Occipital lobe (tissue), 2 donors: ENCODE results near the gene DNAH1. TPM values are rescaled to one million over a fixed set of nuclear protein-coding genes. Genes with fewer than 3 reads are reported as not detected.
"Not testable (repeated sequence)": the region's sequence is repeated elsewhere in the genome, so short reads cannot be mapped to it uniquely, and the experiment has no call there.

Experiments used
- DNase-seq: peaks from one replicate; lab custom pipeline; 2025; lab: John Stamatoyannopoulos, UW
- total RNA-seq: library from RNA; depleted of rRNA; stranded (reverse); fragments of >200 nt; gene quantifications from one replicate; pipeline ENCODE4 v1.2.3, GENCODE V29; 2014

DNAH1 gene
- 1.6 TPM for total RNA-seq

DNA sequence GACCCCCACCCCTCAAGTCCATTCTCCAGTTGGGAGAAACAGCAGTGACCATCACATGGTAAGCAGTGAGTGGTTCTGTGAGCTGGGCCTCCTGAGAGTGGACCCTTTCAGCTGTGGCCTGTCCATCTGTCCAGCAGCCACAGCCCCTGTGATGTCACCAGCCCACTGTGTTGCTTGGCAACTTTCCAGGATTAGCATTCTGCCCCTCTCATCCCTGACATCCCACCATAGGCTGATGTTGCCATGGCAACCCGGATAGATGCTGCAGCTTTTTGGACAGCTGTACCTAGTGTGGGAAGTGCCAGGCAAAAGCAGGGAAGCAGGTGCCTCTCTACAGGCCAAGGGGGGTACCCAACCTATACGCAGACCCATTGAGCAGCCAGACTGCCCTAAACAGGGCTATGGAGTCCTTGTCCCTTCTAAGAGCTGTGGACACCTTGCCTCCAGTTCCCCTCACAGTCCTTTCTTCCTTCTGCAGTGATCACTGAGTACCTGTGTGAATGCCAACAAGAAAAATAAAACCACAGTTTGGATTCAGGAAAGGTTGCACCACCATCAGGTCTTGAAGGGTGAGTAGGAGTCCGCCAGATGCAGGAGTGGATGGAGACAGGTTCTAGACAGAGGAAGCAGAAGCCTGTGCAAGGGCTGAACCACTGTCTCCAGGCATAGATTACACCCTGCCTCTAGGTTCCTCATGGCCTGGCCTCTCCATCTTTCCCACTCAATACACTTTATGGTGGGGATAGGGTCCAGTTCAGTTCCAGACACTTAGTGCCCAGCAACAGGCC, at the start of gene DNAH1:
Gene DNAH1 (plus strand): TSS at position 343 of the 788 bp plus-strand sequence. CDS start 6,124 bp downstream, outside the sequence.
- no peak for DNase-seq

DNA sequence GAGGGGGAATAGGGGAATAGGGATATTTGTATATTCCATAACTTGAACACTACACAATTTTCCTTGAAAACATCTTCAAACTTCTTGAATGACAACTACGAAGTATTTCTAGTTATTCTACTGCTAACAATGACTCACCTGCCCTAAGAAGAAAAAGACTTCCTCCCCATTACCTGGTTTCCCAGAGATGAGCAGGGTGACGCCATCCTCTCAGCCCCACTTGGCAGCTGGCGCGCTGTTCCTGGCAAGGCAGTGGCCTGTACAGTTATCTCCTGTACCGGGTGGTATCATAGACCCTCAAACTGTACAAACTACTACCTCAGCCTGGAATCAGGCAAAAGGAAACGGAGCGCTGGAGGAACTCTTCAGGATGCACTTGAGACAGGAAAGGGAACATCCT, 48.1 kb upstream of the DNAH1 start:
- no peak for DNase-seq

DNA sequence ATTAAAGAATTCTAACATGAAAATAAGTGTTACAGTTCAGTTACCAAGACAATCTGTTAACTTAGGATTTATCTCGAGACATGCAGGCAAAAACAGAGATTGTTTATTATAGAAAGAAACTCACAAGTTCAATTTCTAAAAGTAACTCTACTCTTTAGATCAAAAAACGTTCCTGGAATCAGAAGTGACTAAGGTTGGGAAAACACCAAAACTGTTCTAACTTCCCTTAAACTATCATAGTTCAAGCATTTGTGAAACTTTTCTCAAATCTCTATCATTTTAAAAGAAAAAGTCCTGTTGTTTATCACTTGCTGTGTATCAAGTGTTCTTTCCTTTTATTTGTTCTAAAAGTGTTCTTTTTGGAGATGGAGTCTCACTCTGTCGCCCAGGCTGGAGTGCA, 46.3 kb upstream of the DNAH1 start:
- no peak for DNase-seq

DNA sequence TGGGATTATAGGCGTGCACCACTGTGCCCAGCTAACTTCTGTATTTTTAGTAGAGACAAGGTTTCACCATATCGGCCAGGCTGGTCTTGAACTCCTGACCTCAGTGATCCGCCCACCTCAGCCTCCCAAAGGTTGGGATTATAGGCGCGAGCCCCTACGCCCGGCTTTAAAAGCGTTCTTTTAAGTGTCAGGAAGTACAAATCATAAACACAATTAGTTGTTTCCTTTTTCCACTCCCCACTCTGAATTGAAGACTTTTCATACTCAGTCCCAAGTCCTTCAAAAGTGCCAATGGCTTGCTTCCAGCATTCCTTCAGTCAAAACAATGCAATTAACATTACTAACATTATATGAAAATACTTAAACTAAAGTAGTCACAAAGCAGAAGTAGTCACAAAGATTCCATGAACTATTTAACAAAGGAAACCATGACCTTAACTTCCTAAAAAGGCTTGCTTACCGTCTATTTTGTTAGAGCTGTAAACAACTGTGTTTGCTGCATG, 45.8 kb upstream of the DNAH1 start:
- no peak for DNase-seq

DNA sequence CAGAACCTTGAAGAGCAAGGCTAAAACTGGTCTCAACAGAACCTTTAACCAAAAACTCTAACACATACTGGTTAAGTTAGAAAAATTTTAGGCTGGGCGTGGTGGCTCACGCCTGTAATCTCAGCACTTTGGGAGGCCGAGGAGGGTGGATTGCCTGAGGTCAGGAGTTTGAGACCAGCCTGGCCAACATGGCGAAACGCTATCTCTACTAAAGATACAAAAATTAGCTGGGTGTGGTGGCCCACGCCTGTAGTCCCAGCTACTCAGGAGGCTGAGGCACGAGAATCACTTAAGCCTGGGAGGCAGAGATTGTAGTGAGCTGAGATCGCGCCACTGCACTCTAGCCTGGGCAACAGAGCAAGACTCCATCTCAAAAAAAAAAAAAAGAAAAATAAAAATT, 43.9 kb upstream of the DNAH1 start:
- not testable (repeated sequence) for DNase-seq

DNA sequence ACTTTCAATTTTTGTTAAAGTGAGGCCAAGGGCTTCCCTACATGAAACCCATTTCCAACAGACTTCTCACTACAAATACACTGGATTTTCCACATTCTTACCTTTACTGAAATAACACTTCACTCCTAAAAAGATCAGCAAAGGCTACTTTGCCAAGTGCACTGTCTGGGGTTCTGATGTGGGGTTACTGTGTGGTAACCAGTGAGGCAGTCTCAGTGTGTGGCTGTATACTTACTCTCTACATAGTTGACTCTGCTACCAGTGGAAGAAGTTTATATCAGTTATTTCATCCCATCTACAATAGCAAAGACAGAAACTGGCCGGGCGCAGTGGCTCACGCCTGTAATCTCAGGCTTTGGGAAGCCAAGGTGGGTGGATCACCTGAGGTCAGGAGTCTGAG, 43.3 kb upstream of the DNAH1 start:
- DNase-seq, result no peak

DNA sequence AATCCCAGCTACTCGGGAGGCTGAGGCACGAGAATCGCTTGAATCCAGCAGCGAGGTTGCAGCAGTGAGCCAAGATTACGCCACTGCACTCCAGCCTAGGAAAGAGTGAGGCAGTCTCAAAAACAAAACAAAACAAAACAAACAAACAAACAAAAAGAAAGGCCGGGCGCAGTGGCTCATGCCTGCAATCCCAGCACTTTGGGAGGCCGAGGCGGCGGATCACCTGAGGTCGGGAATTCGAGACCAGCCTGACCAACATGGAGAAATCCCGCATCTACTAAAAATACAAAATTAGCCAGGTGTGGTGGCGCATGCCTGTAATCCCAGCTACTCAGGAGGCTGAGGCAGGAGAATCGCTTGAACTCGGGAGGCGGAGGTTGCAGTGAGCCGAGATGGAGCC, 41.3 kb upstream of the DNAH1 start:
- DNase-seq, result not testable (repeated sequence)

DNA sequence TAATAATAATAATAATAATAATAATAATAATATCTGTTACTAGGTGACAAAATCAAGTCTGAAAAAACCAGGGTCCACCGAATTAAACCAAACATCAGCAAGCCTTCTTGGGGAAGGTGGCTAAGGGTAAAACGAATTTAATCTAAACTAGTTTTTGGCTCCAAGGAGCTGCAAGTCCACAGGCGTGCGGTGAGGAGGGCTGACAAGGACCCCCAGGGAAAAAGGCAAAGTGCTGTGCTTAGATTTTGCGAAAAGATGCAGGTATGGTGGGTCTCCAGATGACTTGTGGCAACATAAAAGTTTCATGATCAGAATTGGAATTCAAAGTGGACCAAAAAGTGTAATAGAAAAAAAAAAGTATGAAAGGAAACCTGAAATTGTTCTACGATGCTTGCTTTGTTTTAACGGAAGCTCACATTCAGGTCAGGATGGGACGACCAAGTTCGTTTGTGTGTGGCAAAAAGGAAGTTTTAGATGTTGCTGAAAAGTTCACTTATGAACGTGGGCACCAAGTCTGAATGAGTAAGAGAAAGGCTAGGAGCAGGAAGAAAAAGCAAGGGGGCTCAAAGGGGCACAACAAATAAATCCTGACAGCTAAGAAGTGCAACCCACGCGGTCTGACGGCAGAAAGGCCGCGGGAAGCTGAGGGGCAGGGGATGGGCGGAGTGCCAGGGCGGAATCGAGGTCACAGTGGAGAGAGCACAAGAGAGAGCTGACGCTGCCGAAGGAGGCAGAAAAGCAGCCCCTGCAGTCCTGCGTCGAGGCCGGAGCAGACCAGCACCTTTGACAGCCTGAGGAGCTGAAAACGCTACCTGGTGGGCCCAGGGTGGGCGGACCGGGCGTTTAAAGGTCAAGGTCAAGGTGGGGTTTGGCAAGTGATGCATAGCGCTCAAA, 38.8 kb upstream of the DNAH1 start:
- DNase-seq, result peak; percentile 33

DNA sequence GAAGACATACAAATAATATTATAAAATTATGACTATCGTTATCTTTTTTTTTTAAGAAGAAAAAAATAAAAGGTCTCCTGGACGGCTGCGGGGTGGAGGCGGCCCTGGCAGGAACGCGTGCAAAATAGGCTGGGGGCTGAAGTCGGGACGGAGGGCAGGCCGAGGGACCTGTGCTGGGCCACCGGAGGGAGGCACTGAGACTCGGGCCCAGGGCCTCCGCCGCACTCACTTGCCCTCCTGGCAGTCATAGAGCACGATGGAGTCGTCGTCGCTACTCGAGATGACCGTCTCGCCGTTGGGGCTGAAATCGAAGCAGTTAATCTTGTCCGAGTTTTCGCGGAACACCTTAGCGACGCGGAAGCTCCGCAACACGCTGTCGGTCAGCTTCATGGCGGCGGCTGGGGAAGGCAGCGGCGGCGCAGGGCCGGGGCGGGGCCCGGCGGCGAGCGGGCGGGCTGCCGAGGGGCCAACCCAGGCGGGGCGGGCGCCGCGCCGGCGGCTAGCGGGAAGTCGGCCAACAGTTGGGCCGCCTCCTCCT, 38.1 kb upstream of the DNAH1 start:
- DNase-seq, result peak; percentile 55

DNA sequence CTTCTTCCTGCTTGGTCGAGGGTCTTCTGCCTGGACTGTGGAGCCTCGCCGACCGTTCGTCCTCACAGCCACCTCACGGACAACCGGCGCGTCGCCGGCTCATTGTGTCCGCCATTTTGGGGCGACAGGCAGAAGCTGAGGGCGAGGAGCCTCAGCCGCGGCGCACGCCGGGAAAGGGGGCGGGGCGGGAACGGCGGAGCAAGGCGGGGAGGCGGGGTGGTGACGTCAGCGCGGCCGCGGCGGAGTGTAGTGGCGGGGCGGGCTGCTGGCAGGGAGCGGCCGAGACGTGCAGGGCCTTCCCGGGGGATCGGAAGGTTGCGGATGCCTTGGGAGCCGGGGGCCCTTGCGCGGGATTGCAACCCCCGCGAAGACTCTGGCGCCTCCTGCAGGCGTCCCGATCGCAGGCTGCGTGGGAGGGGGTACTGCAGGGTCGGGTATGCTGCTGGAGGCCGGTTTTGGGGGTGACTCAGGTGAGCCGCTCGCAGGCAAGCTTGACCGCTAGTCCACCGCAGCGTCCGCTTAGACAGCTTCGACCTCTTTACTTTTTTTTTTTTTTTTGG, 37.5 kb upstream of the DNAH1 start, which contains the start of gene WDR82:
Gene WDR82 (minus strand): TSS at position 140 of the 560 bp plus-strand sequence. CDS start 288 bp downstream, outside the sequence.
- DNase-seq, result peak; percentile 91

DNA sequence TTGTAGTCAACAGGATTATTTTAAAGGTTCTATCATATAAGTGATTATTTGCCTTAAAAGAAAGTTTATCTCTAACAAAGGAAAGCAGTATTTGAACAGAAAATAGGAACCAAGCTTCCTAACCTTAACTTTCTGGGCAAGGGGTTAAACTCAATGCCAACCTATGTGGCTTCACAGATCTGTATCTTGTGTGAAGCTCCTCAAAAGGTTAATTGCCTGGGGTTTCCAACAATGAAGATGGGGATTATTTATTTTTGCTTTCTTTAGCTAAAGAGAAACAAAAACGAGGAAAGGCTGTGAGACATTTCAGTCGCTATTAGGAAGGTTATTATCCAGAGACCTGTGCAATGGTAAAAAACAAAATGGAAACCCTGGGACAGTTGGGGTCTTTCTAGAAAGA, 36.5 kb upstream of the DNAH1 start:
- no peak for DNase-seq

DNA sequence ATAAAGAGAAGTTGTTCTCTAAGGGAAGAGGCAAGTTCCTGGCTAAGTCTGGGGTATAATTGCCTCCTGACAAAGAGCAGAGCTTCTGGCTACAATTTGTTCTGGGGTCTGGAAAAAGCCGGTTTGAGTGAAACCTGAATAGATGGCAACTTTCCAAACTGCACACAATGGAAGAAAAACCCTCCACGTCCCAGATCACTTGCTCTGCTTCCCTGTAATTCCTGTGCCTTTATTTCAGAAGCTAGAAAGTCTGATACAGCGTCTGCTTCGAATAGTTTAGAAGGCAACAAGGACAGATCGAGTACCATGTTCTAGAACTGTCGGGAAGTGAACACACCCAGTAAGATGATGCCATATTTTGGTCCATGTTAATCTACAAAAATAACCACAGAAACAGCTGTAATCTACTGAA, 36.1 kb upstream of the DNAH1 start:
- no peak for DNase-seq

DNA sequence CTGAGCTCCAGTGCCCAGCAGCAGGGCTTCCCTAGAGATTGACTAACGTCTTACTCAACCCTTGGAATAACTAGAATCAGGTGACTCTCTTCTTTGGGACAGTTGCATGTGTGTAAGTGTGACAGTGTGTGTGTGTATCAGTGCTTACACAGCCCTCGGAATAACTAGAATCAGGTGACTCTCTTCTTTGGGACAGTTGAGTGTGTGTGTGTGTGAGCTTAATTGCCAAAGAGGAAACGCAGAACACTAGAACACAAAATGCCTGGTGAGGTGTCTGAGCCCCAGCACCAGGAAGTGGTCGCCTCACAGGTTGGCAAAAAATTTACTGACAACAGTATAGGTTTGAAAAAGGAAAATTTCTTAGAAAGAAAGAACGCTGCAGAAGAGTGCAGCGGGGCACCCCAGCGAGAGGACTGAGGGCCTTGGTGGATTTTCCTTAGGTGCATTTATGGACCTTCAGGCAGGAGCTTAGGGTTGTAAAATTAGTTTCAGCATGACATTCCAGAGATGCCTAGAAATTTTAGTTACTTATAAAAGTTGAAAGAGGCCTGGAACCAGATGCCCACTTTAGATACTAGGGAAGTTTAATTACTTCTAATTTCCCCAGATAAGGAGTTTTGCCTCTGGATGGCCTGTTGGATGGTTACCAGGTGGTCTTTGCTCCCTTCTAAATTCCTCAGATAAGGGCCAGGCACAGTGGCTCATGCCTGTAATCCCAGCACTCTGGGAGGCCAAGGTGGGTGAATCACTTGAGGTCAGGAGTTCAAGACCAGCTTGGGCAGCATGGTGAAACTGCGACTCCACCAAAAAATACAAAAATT, 33.9 kb upstream of the DNAH1 start:
- no peak for DNase-seq

DNA sequence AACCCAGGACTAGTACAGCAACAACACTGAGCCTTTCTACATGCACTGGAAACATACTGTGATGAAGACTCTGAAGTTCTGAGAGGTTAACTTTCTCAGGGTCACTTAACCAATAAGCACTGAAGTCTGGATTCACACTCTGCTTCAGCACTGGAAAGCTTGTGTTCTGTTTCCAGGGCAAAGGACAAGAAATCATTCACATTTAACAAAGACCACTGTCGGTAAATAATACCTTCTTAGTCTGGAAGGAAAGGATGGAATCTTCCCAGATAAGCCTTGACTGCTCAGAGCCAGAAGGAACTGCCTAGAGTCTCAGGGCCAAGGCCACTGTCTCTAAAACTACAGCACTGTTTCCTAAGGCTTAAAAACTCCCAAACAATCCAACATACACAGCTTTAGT, 32.8 kb upstream of the DNAH1 start:
- DNase-seq, result no peak

DNA sequence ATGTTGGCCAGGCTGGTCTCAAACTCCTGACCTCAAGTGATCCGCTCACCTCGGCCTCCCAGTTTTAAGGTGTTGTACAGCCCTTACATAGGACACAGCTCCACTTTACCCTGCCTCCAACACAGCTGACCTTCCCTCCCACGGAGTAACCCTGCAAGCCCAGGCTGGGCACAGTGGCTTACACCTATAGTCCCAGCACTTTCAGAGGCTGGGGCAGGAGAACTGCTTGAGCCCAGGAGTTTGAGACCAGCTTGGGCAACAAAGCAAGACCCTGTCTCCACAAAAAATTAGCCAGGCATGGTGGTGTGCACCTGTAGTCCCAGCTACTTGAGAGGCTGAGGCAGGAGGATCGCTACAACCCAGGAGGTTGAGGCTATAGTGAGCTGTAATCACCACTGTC, 32.1 kb upstream of the DNAH1 start:
- not testable (repeated sequence) for DNase-seq

DNA sequence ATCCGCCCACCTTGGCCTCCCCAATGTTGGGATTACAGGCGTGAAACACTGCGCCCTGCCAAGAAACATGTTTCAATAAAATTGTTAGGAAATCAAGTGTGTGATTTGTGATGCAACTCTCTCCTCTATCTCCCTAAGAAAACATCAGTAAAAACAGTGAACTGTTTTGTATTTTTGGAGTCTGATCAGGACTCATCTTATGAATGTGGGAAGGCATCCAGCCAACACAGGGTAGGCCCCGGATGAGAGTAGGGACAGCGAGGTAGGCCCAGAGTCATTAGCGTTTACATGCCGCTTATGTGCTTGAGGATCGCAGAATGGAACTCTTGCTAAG, 29.4 kb upstream of the DNAH1 start:
- DNase-seq, result no peak

DNA sequence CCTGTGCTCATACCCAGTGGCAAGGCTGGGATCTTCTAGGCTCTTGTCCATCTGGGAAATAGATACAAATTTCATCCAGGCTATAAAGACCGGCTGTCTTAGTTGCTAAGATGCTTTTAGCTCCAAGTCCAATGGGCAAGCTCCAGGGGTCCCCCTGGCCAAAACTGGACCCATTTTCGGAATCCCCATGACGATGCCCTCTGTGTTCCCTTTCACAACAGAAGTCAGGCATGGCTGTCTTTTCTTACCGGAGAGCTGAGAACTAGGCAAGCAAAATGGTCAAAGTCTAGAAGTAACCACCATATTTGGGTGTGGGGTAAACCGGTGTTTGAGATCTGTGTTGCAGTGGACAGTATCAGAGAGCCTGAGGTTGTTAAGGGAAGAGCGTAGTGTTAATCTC, 27.4 kb upstream of the DNAH1 start:
- DNase-seq, result no peak

DNA sequence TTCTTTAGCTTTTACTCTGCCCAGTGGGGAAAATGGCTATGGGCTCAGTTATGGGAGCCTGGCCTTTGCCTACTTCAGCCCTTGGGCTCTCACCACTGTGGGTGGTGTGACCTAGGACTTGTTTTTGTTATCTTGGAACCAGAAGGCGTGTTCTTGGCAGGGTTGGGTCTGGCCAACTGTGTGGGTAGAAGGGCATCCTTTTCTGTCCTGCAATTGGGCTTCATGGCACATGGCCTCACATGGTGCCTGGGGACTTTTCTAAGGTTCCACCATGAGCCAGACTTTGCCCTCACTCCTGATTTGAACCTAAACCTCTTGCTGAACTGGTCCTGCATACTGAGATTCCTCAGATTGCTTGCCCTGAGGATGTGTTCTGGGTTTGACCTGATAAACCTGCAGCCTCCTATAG, 26.8 kb upstream of the DNAH1 start:
- DNase-seq, result no peak

DNA sequence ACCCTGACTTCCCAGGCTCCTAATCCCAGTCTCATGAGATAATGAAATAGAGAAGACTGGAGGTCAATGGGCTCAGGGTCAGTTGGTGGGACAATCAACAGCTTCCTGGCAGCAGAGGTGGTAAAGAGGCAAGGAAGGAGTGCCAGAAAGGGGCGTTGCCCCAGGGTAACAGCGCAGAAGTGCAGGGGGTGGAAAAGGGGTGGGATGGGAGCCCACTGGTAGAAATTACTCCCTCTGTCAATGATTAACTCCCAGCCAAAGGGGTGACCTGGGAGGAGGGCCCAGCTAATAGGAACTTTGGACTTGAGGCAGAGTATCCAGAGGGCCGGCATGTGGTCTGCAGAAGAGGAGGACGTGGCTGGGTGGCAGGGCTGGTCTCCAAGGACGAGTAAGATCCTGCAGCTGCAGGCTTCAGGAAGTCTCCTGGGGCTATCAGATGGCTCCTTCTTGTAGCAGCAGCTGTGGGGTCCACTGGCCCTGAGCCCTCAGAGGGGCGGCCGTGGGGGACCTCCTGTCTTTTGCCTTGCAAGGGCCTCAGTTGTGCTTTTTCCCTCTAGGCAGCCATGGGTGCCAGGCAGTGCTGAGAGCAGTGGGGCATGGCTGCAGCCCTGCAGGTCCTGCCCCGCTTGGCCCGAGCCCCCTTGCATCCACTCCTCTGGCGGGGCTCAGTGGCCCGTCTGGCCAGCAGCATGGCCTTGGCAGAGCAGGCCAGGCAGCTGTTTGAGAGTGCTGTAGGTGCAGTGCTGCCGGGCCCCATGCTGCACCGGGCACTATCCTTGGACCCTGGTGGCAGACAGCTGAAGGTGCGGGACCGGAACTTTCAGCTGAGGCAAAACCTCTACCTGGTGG, 26.1 kb upstream of the DNAH1 start:
- no peak for DNase-seq
